ENCODE data around the gene ITPRIP. TPM values are rescaled to one million over a fixed set of nuclear protein-coding genes. Genes with fewer than 3 reads are reported as not detected.

Gene ITPRIP
- total RNA-seq, 1 donor from 2014 or later: 34.8 TPM

- no peak for TF ChIP-seq CTCF (IDR thresholded peaks at IDR 0.05; ENCODE audit: insufficient read depth, low read length, poor library complexity, severe bottlenecking)
- DNase-seq (ENCODE audit: low read depth): no peak
- Histone ChIP-seq H3K27me3 (ENCODE audit: control insufficient read depth, insufficient read depth, low read length) (no peaks in the 10 kb centered on the region), H3K36me3 (ENCODE audit: control insufficient read depth, insufficient read depth, low read length) (no peaks in the 10 kb centered on the region), H3K4me3 (ENCODE audit: low read depth, low read length) (no peak overlapping the region)
These were observed 33.5 kb upstream of the ITPRIP start for GRCh38 chr10:104371753-104372152.

- no peak for DNase-seq (ENCODE audit: low read depth)
- TF ChIP-seq CTCF (IDR thresholded peaks at IDR 0.05; ENCODE audit: insufficient read depth, low read length, poor library complexity, severe bottlenecking): no peak
- Histone ChIP-seq H3K27me3 (ENCODE audit: control insufficient read depth, insufficient read depth, low read length) (peaks cover 2% of the 10 kb centered on the region), H3K36me3 (ENCODE audit: control insufficient read depth, insufficient read depth, low read length) (no peaks in the 10 kb centered on the region), H3K4me3 (ENCODE audit: low read depth, low read length) (no peak overlapping the region)
These were observed 30.1 kb upstream of the ITPRIP start for GRCh38 chr10:104368381-104368780.

- DNase-seq (ENCODE audit: low read depth): no peak
- peaks cover 2% of the 10 kb centered on the region for H3K27me3 ChIP-seq (ENCODE audit: control insufficient read depth, insufficient read depth, low read length)
- TF ChIP-seq CTCF (IDR thresholded peaks at IDR 0.05; ENCODE audit: insufficient read depth, low read length, poor library complexity, severe bottlenecking): no peak
- H3K4me3 ChIP-seq (ENCODE audit: low read depth, low read length): no peak overlapping the region
- no peaks in the 10 kb centered on the region for H3K36me3 ChIP-seq (ENCODE audit: control insufficient read depth, insufficient read depth, low read length)
These were observed 29.6 kb upstream of the ITPRIP start for GRCh38 chr10:104367904-104368303.

- no peak for TF ChIP-seq CTCF (IDR thresholded peaks at IDR 0.05; ENCODE audit: insufficient read depth, low read length, poor library complexity, severe bottlenecking)
- Histone ChIP-seq H3K27me3 (ENCODE audit: control insufficient read depth, insufficient read depth, low read length) (peaks cover 2% of the 10 kb centered on the region), H3K4me3 (ENCODE audit: low read depth, low read length) (no peak overlapping the region), H3K36me3 (ENCODE audit: control insufficient read depth, insufficient read depth, low read length) (no peaks in the 10 kb centered on the region)
- DNase-seq (ENCODE audit: low read depth): no peak
These were observed 21.5 kb upstream of the ITPRIP start for GRCh38 chr10:104359811-104360210.

GRCh38 chr10:104353325-104354048, 15.2 kb upstream of the ITPRIP start, which contains the start of gene CFAP58:
TSS of gene CFAP58 (plus strand) at chr10:104353833. CDS start at chr10:104353898, 65 bp downstream.
- no peaks in the 10 kb centered on the region for H3K36me3 ChIP-seq (ENCODE audit: control insufficient read depth, insufficient read depth, low read length)
- peak within 1 kb of the TSS; percentile 59 for H3K4me3 ChIP-seq (ENCODE audit: low read depth, low read length)
- DNase-seq (ENCODE audit: low read depth): no peak
- H3K27me3 ChIP-seq (ENCODE audit: control insufficient read depth, insufficient read depth, low read length): peaks cover 2% of the 10 kb centered on the region
- TF ChIP-seq CTCF (IDR thresholded peaks at IDR 0.05; ENCODE audit: insufficient read depth, low read length, poor library complexity, severe bottlenecking): peak; percentile 78

GRCh38 chr10:104351919-104352318, 13.7 kb upstream of the ITPRIP start:
- TF ChIP-seq CTCF (IDR thresholded peaks at IDR 0.05; ENCODE audit: insufficient read depth, low read length, poor library complexity, severe bottlenecking): no peak
- DNase-seq (ENCODE audit: low read depth): no peak
- peaks cover 2% of the 10 kb centered on the region for H3K27me3 ChIP-seq (ENCODE audit: control insufficient read depth, insufficient read depth, low read length)
- no peak overlapping the region for H3K4me3 ChIP-seq (ENCODE audit: low read depth, low read length)
- no peaks in the 10 kb centered on the region for H3K36me3 ChIP-seq (ENCODE audit: control insufficient read depth, insufficient read depth, low read length)

Measured in kidney epithelial cell (primary cell).